ENCODE measurements around the gene CD93.

CD93 gene

DNA sequence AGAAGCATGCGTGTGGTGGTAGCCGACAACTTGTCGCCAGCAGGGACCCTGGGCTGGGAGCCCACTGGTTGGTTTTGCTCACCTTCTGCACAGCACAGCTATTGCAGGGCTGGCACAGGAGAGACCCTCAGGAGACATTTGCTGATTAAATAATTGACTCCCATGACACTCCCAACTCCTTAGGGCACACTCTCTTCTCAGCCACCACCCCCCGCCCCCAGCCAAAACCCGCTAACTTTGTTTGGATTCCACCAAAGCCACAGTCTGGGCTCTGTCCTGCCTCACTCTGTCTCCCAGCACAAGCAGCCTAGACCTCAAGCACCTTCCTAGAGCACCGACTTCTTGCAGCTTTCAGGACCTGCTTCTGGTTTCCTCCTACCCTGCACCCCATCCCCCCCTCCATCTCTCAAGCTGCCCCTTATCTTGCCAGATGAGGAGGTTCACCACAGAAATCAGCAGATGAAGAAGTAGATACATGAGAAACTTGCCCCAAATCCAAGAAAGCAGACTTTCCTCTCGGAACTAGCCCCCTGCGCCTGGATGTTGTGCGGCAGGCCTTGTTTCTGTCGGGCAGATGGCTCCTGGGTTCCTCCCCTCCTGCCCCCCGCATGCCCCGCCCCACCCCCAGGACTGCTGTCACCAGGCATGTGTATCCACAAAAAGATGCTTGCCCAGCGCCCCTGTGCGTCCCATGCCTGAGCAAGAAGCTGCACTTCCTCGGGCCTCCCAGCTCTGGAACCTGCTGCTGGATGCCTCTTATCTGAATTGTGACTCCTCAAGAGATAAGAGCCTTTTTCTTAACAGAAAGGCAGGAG is 35.0 kb upstream of the CD93 start:
- in situ Hi-C loops (cut with HindIII; ENCODE audit: low sequenced_read_pairs), result no loop called here

DNA sequence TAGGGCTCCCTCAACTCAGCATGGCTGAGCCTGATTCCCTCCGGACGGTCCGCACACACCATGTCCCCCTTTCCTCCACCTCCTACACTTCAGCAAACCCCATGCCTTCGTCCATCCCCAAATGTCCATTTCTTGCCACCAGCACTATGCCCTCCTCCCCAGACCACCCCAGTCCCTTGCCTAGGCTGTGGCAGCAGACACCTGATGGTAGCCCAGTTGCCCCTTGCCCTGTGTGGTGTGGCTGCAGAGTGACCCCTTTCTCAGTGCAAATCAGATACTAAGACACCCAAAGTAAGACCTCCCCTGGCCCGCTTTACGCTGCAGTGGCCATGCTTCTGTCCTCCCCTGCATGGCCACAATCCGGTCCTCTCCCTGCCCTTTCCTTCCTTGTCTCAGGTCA is 34.1 kb upstream of the CD93 start:
- in situ Hi-C loops (cut with HindIII; ENCODE audit: low sequenced_read_pairs), result no loop called here

DNA sequence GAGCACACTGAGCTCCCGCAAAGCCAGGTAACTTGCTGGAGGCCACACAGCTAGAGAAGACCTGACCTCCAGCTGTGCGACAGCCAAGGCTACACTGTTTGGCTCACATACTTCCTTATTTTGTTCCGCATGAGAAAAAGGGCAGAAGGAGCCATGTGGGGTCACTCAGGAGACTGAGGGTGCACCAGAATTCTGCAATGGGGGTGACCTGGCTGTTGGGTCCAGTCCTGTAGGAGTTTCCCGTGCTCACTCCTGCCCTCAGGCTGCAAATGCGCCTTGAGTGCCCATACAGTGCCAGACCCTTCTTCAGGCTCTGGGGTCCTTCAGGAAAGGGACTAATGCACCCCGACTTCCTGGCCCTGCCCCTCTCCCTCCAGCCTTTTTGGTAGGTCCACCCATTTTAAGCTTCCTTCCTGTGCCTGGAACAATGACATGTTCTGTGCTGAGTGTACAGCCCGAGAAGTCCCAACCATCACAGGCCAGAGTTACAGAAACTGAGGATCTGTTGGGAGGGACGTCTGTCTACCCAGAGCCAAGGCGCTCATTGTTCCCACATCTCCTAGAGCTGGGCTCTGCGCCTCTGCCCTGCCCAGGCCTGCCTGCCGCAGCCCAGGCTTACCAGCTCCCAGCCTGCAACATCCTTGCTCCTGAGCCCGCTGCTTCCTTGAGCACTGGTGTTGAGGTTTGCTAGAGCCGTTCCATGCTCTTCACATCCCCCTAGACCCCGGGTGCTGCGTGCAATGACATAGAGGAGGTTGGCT is 33.5 kb upstream of the CD93 start:
- in situ Hi-C loops (cut with HindIII; ENCODE audit: low sequenced_read_pairs), result loop anchor here (5.0 kb wide), 1 partner anchor 37 kb away; no protein-coding TSS in a partner anchor

DNA sequence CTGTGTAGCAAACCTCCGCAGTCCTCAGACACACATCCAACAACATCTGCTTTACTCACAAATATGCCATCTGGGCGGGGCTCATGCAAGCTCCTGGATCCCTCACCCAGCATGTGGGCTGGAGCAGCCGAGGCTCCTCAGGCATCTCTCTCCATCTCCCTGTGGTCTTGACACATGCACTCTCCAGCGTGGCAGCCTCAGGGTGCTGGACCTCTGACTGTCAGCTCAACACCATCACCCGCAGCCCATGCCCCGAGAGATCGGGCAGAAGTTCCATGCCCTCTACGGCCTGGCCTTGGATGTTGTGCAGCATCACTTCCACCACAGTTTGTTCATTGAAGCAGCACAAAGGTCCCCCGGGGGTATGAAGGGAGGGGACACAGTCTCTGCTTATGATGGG is 32.6 kb upstream of the CD93 start:
- in situ Hi-C loops (cut with HindIII; ENCODE audit: low sequenced_read_pairs), result loop anchor here (5.0 kb wide), 1 partner anchor 36 kb away; no protein-coding TSS in a partner anchor

DNA sequence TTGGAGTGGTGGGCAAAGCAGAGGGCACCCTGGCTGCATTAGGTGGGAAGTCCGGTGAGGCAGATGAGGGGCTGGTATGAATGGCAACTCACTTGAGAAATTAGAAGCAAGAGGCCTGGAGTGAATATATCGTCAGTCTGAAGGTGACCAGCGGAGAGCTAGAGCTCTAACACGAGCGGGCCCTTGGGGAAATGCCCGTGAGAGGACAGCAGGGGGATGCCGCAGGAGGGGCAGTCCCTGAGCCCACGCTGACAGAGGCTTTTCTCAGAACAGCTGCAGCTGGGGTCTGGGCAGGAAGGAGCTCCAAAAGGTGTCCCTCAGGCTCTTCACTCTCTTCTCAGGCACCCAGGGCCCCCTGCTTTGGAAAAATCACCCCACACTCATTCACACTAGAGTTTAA is 32.0 kb upstream of the CD93 start:
- in situ Hi-C loops (cut with HindIII; ENCODE audit: low sequenced_read_pairs), result loop anchor here (5.0 kb wide), 1 partner anchor 36 kb away; no protein-coding TSS in a partner anchor

DNA sequence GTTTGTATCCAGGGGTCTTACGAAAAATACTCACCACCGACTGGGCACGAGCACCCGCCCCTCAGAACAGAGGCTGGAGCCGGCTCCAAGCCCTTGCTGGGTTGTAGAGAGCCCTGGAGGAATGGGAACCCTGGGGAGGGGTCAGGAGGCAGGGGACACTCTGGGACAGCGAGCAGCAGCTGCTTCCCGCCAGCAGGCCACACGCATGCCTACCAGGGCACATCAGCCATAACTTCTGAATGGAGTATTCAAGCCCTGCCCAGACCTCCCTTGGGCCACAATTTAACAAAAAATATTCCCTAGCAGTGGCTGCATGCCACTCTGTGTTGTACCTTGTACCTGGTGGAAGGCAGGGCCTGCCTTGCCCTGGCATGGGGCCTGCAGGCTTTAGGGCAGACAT is 31.6 kb upstream of the CD93 start:
- in situ Hi-C loops (cut with HindIII; ENCODE audit: low sequenced_read_pairs), result loop anchor here (5.0 kb wide), 1 partner anchor 35 kb away; no protein-coding TSS in a partner anchor

DNA sequence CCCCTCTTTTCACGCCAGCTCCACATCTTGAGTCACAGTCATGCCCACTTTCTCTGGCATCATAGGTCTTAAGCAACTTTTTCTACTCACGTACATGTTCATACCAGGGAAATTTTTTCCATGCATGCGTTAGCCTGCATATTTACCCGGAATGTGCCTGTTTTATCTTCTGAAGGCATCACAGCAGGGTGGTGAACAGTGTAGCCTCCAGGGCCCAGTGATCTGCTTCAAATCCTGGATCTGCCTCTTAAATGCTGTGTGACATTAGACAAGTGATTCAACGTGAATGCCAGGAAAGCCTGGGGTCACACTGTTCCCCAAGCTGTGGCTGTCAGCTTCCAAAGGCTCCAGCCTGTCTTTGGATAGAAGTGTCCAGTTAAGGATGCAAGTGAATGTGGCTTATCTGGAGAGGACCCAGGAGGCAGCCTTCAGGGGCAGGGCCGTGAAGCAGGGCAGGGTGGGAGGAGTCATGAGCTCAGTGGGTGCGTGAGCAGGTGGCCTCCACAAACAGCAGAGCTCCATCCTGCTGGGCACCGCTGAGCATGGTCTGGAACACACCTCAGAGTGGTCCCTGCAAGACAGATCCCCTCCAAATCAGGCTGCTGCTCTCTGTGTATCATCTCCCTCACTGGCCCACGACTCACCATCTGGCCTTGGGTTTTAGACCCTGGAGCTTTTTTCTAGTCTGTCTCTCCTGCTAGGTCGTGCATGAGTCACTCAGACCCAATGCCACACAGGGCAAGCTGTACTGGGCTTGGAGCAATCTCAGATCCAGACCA is 30.4 kb upstream of the CD93 start:
- in situ Hi-C loops (cut with HindIII; ENCODE audit: low sequenced_read_pairs), result loop anchor here (5.0 kb wide), 1 partner anchor 34 kb away; no protein-coding TSS in a partner anchor

DNA sequence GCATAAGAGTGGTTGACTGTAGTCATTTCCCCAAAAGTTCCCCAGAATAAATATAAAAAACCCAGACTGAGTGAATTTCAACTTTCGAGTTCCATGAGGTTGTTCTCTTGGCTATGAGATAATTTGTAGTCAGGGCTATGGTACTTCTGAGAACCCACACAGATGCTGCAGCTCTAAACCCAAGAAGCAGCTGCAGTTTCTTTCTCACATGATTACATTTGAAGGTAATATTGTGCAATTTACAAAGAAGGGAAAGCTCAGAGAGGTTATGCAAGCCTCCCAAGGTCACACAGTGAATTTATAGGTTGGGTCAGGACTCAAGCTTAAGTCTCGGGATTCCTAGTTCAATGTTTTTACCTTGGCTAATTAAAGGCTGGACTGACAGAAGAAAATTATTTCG is 29.7 kb upstream of the CD93 start:
- in situ Hi-C loops (cut with HindIII; ENCODE audit: low sequenced_read_pairs), result loop anchor here (5.0 kb wide), 1 partner anchor 34 kb away; no protein-coding TSS in a partner anchor

DNA sequence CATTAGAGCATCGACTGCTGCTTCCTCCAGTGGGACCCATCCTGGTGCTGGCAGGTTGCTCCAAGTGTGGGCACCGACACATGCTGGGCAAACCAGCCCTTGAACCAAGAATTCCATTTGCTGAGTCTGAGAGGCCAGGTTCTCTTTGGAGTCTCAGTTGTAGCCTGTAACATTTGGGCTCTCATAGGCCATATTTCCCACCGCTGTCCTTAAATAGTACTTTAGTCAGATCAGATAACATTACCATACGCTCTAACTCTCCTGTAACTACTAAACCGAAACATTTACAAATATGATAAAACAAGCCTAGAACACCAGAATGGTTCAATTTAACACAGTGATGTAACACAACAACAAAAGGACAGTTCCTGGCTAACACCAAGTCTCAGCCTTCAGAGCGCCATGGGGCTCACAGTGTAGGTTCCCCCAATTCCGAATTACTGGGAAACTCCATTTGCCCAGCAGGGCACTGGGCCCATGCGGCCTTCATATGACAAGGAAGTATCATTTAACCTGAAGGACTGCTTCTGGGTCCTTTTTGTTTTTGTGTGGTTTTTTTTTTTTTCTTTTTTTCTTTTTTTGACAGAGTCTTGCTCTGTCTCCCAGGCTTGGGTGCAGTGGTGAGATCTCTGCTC is 28.4 kb upstream of the CD93 start:
- in situ Hi-C loops (cut with HindIII; ENCODE audit: low sequenced_read_pairs), result loop anchor here (5.0 kb wide), 1 partner anchor 32 kb away; no protein-coding TSS in a partner anchor

DNA sequence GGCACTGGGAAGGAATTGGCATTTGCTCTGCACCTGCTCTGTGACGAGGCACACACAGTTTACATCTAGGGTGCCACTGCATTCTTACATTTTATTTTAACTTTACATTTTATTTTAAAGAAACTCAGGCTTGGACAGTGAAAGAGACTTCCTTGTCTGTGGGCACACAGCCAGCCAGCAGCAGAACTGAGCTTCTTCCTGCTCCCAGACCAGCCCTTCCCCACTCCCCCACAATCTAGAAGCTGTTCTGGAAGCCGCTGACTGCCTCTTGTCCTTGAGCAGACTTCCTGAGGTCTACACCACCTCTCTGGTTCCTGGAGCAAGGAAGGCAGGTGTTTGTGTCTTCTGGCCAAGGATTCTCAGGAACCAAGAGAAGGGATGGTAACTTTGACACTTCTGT is 27.9 kb upstream of the CD93 start:
- in situ Hi-C loops (cut with HindIII; ENCODE audit: low sequenced_read_pairs), result no loop called here

DNA sequence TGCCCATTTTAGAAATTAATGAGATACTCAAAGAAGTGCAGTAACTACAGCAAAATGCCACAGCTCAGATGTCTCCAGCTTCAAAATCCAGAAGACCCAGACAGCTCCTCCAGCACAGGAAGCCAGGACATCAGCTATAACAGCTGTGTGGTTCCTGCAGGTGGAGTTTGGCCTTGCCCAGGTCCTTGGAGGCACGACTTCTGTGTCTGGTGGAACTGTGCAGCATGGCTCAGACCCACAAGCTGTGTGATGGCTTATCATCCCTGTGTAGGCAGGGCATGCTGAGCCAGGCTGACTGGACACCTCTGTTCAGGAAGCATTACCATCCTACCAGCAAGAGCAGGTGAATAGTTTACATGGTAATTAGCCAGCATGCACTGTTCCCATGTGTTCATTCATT is 26.5 kb upstream of the CD93 start:
- in situ Hi-C loops (cut with HindIII; ENCODE audit: low sequenced_read_pairs), result no loop called here

DNA sequence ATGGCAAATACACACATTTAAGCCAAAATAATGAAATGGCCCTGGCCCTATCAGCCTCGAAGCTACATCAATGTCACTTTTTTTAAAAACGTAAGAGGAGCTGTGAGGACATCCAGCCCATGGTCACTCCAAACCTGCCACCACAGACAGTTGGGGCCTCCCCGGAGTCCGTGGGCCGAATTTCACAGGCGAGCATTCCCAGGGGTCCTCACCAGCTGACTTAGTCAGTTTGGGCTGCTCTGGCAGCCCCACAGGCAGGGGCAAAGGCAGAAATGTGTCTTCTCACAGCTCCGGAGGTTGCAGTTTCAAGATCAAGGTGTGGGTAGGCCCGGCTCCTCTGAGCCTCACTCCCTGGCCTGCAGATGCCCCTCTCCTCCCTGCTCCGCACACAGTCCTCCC is 25.8 kb upstream of the CD93 start:
- in situ Hi-C loops (cut with HindIII; ENCODE audit: low sequenced_read_pairs), result no loop called here

DNA sequence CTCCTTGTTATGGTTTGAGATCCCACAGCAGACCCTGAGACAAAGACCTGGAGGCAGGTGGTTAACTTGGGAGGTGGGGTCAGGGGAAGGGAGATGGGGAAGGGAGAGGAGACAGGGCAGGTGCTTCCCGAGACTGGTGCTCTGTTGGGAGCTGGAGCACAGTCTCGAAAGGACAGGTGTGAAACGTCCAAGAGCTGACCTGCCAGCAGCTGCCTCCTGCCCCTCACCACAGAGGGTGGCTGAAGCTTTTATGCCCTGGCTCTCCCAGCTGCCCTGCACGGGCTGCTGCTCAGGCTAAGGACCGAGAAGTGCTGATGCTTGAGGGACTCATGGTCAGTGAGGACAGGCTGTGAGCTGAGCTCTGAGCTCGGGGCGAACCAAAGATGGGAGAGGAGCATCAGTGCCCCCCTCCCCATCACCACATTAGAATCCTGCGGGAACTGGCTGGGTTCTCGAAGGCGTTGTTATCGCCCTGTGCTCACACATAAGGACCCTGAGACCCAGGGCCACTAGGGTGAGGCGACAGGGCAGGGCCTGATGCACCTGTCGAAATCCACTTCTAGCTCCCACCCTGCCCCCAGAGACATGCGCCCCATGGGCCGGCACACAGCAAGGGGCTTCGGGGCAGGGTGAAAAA is 25.3 kb upstream of the CD93 start:
- in situ Hi-C loops (cut with HindIII; ENCODE audit: low sequenced_read_pairs), result no loop called here

DNA sequence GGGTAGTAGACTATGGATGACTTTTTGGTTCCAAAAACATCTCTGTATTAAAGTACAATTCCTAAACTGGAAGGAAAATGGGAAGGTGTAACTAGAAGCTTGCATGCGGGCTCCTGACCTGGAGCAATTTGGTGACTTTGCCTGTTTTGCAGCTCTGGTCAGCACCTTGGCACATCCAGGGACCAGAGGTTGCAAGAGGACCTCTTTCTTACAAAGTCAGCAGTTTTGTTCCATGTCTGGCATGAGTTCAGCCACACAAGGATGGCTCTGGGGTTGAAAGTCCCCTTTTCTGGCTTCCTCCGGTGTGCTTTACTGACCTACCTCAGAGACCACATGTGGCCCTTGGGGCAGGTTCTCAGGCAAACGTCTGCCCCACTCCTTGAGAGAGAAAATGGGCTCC is 22.7 kb upstream of the CD93 start:
- in situ Hi-C loops (cut with HindIII; ENCODE audit: low sequenced_read_pairs), result no loop called here

DNA sequence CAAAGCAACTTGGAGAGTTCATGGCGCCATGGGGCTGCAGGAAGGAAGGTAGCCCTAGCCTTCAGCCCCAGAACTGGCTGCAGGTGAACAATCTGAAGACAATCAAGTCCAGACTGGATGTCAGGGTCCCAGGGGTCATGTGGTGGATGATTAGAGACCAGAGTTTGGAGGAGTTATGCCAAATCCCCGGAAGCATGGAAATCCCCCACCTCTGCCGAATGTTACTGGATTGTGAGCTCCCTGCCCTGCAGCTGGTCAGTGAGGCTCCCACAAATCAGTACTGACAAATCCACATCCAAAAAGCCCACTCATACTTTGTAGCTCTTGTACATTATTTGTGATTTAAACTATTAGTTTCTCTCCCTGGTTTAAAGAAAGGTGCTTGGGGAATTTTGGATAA is 21.3 kb upstream of the CD93 start:
- in situ Hi-C loops (cut with HindIII; ENCODE audit: low sequenced_read_pairs), result no loop called here

DNA sequence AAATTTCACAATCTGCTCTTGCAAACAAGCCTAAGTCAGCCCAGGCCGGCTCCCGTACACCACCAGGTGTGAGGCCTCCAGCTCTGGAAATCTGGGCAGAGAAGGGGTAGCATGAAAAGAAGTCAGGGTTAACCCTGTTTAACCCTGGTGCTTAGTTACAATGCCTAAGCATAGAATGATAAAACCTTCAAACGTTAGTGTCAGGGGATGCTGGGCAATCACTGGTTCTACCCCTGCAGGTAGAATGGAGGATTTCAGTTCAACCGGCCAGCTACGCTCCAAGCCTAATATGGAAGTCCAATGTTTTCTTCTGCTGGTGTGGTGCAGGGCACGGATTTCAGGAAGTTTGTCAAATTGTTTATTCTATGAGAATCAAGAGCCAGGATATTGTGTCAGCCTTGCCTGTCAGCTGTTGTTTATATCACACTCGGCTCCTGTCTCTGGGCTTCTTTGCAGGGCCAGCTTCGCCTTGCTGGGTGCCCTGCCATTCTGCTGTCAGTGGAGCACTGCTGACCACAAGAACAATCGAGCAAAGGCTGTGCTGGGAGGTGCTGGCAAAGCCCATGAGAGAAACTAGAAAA is 20.2 kb upstream of the CD93 start:
- in situ Hi-C loops (cut with HindIII; ENCODE audit: low sequenced_read_pairs), result no loop called here

DNA sequence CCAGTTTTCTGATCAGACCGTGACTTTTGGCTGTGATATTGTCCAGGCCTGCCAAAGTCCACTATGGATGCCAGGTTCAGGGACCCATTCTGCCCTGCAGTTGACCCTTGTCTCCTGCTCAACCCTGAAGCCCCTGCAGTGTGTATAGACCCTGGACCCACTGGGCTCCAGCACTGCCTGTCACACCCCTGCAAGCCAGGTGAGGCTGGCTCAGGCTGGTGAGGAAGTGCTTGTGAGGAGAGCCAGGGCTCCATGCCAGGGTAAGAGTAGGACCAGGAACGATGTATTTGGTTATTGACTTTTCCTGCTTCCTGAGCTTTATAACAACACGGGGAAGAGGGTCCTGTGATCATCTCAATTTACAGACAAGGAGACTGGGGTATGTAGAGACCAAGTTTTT is 19.1 kb upstream of the CD93 start:
- in situ Hi-C loops (cut with HindIII; ENCODE audit: low sequenced_read_pairs), result no loop called here

DNA sequence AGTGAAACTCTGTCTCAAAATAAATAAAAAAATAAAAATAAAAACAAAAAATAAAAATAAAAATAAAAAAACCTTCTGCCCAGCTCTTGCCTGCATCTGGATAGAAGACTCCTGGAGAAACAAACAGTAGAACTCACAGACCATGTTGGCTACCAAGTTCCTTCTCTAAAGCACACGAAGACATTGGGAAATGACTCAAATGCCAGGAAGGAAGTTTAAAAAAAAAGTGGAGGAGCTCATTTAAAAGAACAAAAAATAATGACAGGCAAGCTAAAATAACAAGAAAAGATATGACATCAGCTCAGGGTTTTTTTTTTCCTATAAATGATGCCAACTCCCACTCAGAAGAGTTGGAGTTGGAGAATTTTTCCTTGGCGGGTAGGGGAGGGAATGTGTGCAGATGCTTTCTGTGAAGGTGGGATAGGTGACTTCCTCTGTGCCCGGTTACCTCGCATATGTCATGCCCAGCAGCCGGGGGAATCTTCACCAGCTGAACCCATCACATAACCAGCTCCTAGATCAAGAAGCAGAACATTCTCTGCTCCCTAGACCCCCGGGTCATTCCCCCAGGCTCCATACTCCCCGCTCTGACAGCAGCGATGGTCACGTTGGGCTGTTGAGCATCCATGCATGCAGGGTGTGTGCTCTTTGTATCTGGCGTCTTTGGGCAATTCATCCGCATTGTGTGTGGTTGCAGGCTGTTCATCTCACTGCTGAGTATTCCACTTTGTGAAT is 17.3 kb upstream of the CD93 start:
- in situ Hi-C loops (cut with HindIII; ENCODE audit: low sequenced_read_pairs), result no loop called here

Measured in endothelial cell of hepatic sinusoid (primary cell).